ENCODE data around the gene CYSRT1.

DNA sequence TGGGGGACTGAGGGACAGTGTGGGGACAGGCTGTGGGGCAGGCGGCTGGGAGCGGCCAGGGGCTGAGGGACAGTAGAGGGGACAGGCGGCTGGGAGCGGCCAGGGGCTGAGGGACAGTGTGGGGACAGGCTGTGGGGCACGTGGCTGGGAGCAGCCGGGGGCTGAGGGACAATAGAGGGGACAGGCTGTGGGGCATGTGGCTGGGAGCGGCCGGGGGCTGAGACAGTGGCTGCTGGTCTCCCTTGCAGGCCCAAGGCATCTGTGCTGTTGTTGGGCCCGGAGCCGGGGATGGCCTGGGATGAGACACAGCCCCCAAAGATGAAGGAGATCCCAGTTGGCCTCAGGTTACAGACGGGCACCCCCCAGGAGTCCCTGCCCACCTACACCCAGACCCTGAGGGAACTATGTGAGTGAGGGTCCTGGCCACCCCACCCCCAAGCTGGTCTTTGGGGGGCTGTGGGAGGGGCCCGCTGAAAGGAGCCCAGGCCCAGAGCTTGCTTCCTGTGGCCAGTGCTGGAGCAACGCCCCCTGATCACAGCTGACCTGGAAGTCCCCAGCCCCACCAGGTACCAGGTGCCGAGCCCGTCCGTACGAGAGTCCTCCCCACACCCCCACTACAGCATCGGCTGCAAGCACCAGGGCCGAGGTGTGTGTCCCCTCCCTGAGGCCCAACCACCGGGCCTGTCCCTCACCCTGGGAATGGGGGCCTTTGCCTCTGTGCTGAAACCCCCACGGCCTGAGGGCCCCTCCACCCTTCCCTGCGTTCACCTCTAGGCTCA lies 26.7 kb downstream of the CYSRT1 start:
- TF ChIP-seq, protein P1, sequence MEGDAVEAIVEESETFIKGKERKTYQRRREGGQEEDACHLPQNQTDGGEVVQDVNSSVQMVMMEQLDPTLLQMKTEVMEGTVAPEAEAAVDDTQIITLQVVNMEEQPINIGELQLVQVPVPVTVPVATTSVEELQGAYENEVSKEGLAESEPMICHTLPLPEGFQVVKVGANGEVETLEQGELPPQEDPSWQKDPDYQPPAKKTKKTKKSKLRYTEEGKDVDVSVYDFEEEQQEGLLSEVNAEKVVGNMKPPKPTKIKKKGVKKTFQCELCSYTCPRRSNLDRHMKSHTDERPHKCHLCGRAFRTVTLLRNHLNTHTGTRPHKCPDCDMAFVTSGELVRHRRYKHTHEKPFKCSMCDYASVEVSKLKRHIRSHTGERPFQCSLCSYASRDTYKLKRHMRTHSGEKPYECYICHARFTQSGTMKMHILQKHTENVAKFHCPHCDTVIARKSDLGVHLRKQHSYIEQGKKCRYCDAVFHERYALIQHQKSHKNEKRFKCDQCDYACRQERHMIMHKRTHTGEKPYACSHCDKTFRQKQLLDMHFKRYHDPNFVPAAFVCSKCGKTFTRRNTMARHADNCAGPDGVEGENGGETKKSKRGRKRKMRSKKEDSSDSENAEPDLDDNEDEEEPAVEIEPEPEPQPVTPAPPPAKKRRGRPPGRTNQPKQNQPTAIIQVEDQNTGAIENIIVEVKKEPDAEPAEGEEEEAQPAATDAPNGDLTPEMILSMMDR (IDR thresholded peaks at IDR 0.05), result no peak
- TF ChIP-seq POLR2A (IDR thresholded peaks at IDR 0.05), result no peak
